AG10803 (cell line): ENCODE data around the gene ISLR2.
A peak's percentile ranks its signal among the peaks of the same experiment; 100 is the strongest.

Source experiments
- DNase-seq: peaks from one replicate; pipeline ENCODE4 v3.0.0; 2010; ENCODE audit warnings: low read depth
- H3K4me3 ChIP-seq: 2 replicates; pipeline ENCODE4 v1.5.1; 2011; ENCODE audit warnings: mild to moderate bottlenecking, low read length, control low read depth
- TF ChIP-seq, protein P1 (sequence below): conservative IDR thresholded peaks from 2 replicates; pipeline ENCODE4 v1.5.1; 2011; ENCODE audit warnings: mild to moderate bottlenecking, low read length, control low read depth, inconsistent platforms

The ISLR2 gene

DNA sequence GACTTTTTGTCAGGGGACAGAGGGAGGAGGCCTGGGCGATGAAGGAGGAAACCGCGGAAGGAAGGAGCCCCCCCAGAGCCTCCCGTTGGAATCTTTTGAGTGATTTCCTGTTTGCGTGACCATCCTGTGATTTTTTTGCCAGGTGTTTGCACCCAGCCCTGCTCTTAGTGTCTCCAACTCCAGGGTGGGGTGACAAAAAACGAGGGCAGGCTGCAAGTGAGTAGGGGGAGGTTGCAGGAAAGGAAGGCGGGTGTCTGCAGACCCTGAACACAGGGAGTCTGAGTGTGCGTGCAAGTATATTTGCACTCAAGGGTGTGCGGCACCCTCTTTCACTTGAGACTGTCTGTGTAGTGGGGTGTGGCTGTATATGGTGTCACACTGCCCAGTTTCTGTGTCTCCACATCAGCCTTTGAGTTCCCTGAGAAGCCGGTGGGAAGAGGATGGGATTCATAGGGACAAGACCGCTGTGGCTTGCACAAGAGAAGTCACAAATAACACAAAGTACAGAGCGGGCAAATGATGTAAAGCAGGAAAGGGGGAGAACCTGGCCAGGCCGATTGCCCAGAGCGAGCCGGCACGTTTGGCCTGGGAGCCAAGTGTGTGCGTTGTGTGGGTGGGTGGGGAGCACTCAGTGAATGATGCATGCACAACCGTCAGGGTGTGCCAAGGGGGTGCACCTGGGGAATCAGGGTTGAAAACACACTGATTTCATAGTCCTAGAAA lies 6.6 kb downstream of the ISLR2 start:
- peak overlapping the region; percentile 62 for H3K4me3 ChIP-seq
- TF ChIP-seq, protein P1, sequence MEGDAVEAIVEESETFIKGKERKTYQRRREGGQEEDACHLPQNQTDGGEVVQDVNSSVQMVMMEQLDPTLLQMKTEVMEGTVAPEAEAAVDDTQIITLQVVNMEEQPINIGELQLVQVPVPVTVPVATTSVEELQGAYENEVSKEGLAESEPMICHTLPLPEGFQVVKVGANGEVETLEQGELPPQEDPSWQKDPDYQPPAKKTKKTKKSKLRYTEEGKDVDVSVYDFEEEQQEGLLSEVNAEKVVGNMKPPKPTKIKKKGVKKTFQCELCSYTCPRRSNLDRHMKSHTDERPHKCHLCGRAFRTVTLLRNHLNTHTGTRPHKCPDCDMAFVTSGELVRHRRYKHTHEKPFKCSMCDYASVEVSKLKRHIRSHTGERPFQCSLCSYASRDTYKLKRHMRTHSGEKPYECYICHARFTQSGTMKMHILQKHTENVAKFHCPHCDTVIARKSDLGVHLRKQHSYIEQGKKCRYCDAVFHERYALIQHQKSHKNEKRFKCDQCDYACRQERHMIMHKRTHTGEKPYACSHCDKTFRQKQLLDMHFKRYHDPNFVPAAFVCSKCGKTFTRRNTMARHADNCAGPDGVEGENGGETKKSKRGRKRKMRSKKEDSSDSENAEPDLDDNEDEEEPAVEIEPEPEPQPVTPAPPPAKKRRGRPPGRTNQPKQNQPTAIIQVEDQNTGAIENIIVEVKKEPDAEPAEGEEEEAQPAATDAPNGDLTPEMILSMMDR, result no peak
- DNase-seq, result peak; percentile 13

DNA sequence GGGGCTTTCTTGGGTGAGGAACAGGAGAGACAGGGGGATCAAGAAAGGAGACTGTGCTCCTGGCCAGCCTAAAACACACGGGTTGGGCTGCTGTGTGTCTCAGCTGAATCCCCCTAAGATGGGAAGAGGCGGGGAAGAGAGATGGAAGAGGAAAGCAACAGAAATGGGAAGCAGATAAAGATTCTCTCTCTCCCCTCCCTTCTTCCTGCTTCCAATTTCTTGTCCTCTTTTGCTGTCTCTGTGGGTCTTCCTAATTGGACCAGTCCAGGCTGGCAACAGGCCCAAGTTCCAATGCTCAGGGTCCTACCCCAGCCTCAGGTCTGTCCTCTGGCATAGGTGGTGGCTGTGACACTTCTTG lies 7.1 kb downstream of the ISLR2 start:
- no peak for DNase-seq
- H3K4me3 ChIP-seq, result no peak overlapping the region
- TF ChIP-seq, protein P1, result no peak

DNA sequence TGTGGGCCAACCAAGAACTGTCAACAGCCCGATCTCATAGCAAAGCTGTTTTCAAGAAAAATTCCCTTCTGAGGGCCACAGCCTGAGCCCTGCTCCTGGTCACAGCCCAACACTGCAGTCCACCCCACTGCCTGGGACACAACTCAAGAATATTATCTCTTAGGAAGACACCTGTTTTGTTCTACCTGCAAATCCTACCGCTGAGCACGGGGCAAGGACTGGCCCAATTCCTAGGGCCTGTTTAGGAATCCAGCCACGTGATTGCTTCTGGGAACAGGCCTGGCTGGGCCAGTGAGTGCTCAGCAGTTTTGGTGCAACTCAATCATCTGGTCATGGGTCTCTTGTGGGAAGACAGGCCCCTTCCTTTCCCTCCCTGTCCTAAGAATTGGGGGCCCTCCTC lies 8.3 kb downstream of the ISLR2 start:
- no peak overlapping the region for H3K4me3 ChIP-seq
- DNase-seq, result no peak
- TF ChIP-seq, protein P1, result no peak

DNA sequence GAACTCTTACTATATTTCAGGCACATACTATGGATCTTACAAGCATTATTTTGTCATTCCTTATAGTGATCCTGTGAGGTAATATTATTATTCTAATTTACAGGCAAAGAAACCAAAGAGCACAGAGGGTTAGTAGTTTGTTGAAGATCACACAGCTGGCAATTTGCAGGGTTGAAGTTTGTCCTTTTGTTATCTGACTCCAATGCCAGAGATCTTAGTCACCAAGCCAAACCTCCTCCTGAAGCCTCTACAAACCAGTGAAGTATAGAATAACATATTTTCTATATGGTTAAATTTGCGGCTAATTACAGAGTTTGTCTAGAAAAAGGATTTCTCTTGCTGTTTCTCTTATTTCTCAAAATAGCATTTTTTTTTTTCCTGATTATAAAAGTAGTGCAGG lies 11.2 kb downstream of the ISLR2 start:
- DNase-seq, result no peak
- no peak overlapping the region for H3K4me3 ChIP-seq
- TF ChIP-seq, protein P1, result no peak

DNA sequence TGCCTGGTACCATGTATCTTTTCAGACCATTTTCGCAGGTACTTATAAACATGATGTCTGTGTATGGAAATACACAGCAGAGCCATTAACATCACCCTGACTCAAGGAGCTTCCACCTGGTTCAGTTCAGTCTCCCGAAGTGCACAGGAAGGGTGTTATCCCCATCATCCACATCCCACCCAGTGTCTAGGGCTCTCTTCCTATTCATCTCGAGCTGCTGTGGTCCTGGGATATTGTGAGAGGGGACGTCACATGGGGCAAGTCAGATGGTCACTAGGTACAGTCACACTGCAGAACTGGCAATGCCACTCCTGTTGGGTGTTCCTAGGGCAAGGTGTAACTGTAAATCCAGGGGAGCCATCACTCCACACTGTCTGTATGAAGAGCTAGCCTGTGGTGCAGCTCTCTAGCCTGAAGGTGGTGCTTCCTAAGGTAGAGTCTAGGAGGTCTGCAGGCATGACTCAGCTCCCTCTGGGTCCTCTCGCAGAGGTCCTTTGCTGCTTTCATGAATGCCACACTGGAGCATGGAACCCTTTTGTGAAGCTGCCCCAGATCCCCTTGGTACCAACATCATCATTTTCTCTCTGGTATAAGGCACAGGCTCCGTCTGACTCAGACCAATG lies 13.9 kb downstream of the ISLR2 start:
- TF ChIP-seq, protein P1, result no peak
- H3K4me3 ChIP-seq, result no peak overlapping the region
- no peak for DNase-seq

DNA sequence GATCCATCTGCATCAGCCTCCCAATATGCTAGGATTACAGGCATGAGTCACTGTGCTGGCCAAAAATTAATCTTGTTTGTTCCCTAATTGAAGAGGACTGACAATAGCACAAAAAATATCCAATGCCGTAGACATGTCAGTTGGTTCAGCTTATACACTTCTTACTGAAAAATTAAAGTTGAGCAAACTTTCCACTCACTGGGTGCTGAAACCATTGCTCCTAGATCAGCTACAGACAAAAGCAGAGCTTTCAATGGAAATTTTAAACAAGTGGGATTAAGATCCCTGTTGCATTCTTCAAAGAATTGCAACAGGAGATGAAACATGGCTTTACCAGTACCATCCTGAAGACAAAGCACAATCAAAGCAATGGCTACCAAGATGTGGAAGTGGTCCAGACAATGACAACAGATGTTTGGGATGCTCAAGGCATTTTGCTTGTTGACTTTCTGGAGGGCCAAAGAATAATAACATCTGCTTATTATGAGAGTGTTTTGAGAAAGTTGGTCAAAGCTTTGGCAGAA lies 16.0 kb downstream of the ISLR2 start:
- DNase-seq, result no peak
- no peak overlapping the region for H3K4me3 ChIP-seq
- TF ChIP-seq, protein P1, result no peak

DNA sequence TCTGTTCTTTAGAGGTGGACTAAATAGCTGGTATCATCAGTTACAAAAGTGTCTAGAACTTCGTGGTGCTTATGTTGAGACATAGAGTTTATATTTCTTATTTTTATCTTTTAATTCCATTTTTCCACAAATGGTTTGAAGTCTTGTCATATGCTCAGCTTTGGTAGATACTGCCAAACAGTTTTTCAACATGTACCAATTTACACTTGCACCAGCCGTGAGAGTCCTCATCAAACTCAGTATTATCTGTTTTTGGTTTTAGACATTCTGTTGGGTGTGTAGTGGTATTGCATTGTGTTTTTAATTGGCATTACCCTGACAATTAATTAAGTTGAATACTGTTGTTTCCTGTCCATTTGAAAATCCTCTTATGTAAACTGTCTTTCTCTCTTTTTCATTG lies 16.7 kb downstream of the ISLR2 start:
- no peak for DNase-seq
- TF ChIP-seq, protein P1, result no peak
- no peak overlapping the region for H3K4me3 ChIP-seq
